Activated CD4-positive, alpha-beta T cell treated with anti-CD3 and anti-CD28 coated beads, Interleukin-2, Interleukin-6, amounts not matched to agents 100 ng/mL and 50 ng/mL, durations not matched to agents 16 hours and 8 hours (primary cell): ENCODE results near the gene PLEKHG5.

Experiments
- DNase-seq: peaks from one replicate; pipeline ENCODE4 v3.0.0-alpha.2; 2020

Gene PLEKHG5, protein sequence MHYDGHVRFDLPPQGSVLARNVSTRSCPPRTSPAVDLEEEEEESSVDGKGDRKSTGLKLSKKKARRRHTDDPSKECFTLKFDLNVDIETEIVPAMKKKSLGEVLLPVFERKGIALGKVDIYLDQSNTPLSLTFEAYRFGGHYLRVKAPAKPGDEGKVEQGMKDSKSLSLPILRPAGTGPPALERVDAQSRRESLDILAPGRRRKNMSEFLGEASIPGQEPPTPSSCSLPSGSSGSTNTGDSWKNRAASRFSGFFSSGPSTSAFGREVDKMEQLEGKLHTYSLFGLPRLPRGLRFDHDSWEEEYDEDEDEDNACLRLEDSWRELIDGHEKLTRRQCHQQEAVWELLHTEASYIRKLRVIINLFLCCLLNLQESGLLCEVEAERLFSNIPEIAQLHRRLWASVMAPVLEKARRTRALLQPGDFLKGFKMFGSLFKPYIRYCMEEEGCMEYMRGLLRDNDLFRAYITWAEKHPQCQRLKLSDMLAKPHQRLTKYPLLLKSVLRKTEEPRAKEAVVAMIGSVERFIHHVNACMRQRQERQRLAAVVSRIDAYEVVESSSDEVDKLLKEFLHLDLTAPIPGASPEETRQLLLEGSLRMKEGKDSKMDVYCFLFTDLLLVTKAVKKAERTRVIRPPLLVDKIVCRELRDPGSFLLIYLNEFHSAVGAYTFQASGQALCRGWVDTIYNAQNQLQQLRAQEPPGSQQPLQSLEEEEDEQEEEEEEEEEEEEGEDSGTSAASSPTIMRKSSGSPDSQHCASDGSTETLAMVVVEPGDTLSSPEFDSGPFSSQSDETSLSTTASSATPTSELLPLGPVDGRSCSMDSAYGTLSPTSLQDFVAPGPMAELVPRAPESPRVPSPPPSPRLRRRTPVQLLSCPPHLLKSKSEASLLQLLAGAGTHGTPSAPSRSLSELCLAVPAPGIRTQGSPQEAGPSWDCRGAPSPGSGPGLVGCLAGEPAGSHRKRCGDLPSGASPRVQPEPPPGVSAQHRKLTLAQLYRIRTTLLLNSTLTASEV

DNA sequence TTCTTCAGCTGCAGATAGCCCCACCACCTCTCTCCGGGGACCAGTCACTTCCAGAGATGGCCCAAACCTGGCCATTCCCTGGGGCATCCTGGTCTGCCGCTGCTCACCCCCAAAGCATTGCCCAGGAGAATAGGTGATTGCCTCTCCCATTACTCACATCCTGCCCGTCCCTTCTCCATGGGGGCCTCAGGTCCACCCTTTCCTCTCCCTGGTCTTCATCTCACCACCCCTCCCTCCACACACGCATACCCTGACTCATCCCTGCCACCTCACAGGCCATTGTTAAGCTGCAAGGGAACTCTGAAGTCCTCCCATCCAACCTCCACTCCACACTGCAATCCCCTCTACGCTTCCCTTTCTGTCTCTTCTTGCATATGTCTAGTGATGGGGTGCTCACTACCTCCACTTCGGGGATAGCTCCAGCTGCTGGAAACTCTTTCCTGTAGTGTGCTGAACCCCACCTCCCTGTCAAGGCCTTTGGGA, at the start of gene PLEKHG5:
TSS of gene PLEKHG5 (minus strand) at position 188 of the 483 bp plus-strand sequence. CDS start 14,096 bp downstream, outside the sequence.
- peak; percentile 15 for DNase-seq

DNA sequence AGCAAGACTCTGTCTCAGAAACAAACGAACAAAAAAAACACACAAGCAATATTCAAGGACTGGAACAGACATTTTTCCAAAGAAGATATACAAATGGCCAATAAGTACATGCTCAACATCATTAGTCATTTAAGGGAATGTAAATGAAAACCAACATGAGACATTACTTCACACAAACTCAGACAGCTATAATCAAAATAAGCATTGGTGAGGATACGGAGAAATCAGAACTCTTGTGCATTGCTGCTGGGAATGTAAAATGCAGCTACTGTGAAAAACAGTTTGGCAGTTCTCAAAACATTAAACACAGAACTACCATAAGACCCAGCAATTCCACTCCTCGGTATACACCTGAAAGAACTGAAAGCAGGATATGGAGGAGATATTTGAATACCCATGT, 47.5 kb upstream of the PLEKHG5 start:
- no peak for DNase-seq

DNA sequence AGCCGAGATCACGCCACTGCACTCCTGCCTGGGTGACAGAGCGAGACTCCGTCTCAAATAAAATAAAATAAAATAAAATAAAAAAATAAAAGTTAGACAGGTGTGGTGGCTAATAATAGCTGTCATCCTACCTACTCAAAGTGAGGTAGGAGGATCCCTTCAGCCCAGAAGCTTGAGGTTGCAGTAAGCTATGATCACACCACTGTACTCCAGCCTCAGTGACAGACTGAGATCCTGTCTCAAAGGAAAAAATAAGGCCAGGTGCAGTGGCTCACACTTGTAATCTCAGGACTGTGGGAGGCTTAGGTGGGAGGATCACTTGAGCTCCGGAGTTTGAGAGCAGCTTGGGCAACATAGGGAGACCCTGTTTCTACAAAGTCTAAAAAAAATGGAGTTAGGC, 44.8 kb upstream of the PLEKHG5 start:
- no peak for DNase-seq

DNA sequence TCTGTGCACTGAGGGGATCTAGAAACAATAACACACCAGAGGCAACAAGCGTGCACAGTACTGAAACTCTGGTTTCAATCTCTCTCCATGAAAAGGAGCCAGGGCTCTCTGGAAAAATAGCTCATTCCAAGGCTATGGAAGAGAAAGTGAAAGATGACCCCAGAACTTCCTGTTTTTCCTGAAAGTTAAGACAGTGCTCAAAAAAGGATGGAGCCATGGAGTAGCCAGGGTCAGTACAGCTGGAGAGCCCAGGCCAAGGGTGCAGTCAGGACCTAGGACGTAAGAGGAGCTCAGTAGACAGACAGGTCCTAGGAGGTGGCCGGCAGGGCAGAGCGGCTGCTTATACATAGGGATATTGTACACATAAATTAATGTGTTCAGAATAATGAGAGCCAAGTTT, 43.7 kb upstream of the PLEKHG5 start:
- no peak for DNase-seq

DNA sequence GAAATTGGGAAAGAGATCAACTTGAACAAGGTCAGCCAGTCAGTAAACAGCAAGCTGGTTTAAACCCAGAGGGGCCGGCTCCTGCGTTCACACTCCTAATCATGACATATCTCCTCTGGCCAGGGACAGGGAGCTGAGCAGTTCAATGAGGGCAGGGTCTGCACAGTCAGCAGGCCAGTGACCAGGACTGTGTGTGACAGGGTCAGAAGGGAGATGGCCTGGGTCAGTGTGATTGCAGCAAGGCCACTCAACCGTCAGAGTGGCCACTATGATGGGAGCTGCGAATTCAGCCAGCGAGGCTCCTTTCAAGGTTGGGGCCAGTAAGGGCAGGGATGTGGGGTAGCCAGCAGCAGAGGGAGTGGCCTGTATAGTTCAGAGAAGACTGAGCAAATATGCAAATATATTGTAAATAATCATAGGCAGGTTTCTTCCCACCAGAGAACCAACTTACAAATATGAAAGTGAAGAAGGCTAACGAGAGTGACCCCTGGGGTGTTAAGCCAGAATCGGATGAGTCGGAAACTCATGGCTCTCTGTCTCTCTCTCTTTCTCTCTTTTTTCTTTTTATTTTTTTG, 42.9 kb upstream of the PLEKHG5 start:
- DNase-seq: no peak

DNA sequence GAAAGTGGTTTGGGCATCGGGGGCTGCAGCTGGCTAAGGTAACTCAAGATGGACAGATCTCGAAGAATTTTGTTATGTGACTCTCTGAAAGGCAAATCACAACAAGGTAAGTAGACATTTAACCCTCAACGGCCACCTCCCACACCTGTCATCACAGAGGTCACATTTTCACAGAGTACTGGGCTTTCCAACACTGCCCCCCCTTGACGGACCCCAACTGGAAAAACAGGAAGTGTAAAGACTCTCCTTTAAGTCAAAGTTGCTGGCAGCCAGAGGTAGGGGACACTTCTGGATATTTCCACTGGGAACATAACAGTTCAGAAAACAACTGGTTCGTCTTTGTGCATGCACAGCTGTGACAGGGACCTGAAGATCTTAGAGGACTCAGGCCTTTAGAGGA, 40.5 kb upstream of the PLEKHG5 start:
- DNase-seq: no peak

DNA sequence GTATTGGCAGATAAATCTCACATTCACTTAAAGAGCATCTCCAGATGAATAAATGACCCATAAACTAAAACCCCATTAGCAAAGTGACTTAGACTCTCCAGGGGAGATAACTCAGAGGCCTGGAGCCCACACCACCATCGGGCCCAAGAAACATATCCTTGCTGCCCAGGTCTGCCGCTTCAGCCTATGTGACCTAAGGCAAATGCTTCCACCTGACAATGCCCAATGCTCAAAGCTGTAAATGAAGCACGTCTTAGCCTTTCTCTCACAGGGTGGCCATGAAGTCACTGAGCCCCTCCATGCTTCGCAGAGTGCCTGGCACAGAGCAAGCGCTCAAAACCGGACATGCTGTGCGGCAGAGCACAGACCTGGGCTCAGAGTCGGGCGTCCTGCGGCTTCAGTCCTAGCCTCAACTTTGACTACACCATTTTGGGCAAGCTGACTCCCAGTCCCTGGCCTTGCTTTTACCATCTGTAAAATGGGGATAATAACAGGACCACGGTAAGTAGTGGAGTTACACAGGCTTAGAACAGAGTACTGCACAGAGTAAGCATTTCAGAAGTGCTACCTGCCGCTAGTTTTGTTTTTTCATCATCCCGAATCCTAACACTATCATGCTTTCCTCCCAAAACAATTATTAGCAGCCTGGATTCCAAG, 39.2 kb upstream of the PLEKHG5 start:
- no peak for DNase-seq

DNA sequence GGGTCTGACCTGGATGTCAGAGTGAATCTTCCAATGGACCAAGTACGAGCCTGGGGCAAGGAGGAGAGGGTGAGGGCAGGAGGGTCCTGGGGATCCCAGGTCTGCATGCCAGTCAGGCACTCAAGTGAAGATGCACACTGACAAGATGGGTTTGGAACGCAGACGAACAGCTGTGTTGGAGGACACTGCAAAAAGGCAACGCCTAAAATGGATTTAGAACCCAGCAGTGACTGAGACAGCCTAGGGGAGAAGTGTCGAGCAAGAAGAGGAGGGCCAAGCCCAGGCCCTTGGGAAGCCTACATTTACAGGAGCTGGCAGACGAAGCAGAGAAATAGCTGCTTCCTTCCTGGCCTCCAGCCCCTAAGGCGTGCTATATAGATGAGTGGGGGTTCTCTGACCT, 37.0 kb upstream of the PLEKHG5 start:
- no peak for DNase-seq

DNA sequence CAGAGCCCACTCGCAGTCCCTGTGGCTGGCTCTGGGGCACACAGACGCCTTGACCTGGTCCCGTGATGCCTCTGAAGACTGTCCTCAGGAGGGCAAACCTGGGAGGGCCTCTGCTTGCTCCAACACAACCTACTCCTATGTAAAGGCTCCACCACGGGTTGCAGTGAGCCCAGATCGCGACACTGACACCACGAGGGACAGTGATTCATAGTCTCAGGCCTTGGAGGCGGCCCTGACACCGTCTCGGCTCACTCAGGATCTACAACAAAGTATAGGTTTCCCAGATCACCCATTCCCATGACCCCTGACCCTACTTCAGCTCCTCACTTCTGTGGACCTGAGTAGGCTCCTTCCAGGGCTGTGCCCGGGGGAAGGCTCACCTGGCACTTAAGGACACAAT, 34.8 kb upstream of the PLEKHG5 start:
- DNase-seq: no peak

DNA sequence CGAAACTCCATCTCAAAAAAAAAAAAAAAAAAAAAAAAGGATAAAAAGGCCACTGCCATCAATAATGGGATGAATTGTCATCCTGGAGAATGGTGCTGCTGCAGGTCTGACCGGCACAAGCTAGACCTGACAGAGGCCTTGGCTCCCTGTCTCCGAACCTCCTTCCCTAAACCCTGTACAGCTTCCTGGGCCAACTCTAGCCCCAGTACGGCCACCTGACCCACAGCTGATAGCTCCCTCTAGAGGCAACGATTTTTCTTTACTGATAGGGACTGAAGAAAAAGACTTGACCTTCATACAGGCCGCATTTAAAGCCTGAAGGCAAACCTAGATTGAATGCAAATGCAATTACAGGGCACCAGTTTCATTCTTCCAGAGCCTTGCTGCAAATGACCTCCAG, 32.1 kb upstream of the PLEKHG5 start:
- DNase-seq: no peak

DNA sequence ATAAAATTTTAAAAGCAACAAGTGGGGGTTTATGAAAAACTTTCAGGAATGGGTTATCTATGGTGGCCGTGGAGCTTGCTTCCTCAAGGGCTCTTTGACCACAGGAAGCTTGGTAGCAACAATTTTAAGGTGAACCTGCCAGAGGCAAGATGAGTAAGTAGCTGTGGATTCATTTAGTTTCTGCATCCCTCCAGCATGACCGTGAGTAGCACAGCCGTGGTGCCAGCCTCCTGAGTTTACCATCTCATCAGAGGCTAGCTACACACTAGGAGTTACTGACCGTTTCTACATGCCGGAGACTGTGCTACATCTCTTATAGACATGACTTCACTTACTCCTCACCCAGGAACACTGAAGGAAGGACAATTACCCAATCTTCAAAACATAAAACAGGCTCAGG, 30.1 kb upstream of the PLEKHG5 start:
- no peak for DNase-seq

DNA sequence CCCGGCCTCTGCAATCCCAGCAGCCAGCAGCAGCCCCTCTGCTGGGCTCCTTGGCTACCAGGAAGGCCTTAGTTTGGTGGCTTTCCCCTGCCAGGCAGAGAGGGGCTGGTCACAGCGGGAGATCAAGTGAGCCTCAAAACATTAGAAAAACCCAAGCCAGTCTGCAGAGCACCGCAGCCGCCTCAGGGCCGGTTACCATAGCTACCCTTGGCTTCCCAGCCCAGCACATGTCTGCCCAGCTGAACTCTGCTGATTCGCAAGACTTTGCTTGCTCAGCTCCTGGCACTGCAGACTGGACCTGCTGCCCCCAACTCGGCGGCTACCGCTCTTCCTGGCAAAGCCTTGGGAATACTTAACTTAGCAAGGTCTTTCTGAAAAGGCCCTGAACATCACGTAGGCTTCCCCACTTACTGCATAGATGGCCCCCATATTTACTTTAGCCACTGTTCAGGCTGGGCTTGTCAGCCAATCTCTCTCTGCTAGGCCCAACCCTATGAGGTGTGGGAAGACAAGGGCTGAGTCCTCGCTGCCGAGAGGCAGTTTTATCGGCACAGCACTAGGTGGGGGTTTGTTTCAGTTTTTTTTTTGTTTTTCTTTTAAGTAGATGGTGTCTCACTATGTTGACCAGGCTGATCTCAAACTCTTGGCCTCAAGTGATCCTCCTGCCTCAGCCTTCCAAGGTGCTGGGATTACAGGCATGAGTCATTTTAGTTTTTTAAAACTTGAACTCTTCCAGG, 28.6 kb upstream of the PLEKHG5 start:
- DNase-seq: no peak

DNA sequence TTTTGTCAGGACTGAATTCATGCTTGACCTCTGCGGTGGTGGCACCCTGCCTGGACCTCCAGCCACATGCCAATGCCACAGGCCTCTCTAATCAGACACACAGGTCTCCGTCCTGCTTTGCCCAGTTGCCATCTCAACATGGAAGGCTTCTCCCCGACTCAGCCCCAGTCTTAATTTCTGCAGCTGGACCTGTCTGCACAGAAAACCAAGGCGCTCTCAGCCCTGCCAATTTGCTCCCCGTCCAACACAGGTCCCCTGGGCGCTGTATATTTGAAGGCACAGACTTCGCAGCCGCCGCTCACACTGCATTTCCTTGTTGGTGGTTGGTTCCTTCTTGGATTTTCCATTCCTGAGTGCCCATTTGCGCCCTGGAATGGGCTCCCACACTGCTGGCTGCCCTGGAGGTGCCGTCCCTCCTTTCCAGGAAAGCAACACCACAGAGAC, 28.0 kb upstream of the PLEKHG5 start:
- no peak for DNase-seq

DNA sequence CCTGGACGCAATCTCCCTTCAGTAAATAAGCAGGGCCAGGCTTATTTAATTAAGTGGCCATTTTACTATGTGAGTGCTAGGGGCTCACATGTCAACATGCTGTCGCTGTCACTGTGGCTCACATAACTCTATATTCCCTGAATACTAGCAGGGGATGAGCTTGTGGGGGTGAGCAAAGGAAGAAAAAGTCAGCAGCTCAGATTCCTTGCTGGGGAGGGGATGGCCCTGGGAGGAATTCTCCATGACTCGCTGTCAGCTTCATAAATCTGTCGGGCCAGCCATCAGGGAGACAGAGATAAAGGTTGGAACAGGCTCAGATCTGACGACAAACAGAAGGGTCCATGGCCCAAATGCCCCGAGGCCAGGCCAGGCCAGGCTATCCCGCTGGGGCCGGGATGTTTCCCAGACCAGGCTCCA, 26.0 kb upstream of the PLEKHG5 start:
- DNase-seq: no peak

DNA sequence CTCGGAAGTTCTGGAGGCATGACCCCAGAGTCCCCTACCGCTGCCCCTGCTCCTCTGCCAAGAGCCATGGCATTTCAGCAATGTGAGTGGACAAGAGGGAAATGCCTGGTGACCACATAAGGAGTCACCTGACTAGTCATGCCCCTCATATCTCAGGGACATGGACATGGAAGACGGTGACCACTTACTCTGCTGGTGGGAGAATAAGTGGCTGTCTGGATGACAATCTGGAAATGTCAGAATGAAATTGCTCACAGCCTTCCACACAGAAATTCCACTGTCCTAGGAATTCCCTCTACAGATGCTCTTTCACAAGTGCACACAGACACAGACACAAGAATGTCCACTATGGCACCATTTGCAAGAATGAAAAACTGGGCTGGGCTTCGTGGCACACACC, 24.3 kb upstream of the PLEKHG5 start:
- DNase-seq: no peak

DNA sequence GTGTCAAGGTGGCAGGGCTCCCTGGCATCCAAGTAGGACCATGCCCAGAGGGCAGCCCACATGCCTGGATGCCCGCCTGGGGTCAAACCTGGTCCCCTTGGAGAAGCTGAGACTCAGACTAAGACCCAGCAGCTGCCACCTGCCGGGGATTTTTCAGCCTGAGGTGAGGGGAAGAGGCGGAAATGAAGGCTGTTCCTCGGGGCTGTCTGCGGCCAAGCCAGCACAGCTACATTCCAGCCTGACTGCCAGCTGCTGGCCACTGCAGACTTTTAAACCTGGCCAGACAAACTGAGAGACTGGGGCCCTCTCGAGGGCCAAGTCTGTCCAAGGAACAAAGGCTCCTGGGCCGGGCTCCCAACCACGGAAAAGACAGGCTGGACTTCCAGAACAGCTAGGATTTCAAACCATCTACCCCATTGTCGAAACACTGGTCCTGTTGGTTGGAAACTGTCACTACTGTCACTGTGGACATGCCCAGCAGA, 21.9 kb upstream of the PLEKHG5 start:
- DNase-seq: no peak

DNA sequence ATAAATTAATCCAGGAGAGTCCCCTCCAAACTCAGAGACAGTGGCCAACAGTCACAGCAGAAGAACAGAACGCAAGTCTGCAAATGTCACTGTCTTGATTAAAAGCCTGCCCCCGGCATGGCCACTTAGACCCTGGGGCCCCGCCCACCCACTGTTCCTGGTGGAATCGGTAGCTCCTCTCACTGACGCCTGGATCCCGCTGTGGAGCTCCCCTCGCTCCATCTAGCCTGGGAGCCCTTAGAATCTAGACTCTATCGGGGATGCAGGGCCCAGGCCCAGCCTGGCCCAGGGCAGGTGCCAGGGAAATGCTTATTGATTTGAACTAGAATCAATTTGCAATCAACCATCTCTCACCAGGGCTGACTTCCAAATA, 21.4 kb upstream of the PLEKHG5 start:
- DNase-seq: no peak

DNA sequence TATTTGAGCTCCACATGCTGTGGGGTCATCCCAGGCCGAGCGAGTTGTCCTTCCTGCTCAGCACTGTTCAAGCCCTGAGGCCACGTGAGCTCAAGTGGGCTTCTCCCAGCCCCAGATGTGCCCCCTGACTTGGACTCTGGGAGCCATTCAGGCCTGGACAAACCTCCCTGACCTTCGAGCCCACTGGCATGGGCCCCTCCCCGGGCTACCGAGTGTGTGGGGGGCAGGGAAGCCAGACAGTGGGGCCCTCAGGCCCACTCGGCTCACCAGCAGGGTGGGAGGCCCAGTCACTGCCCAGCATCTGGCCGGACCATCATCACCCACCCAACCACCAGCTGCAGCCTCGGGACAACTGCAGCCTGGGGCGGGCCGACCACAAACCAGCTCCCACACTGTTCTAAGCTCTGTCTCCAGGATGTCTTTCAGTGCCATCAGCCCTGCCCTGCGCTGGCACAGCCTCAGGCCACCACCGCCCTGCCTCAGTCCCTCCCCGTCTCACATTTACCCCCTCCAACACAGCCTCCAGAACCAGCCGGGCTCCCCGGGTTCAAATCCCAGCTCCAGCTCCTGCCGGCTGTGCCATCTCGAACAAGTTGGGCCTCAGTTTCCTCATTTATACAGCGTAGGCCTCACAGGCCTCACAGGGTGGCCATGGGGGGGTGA, 20.9 kb upstream of the PLEKHG5 start:
- DNase-seq: no peak

DNA sequence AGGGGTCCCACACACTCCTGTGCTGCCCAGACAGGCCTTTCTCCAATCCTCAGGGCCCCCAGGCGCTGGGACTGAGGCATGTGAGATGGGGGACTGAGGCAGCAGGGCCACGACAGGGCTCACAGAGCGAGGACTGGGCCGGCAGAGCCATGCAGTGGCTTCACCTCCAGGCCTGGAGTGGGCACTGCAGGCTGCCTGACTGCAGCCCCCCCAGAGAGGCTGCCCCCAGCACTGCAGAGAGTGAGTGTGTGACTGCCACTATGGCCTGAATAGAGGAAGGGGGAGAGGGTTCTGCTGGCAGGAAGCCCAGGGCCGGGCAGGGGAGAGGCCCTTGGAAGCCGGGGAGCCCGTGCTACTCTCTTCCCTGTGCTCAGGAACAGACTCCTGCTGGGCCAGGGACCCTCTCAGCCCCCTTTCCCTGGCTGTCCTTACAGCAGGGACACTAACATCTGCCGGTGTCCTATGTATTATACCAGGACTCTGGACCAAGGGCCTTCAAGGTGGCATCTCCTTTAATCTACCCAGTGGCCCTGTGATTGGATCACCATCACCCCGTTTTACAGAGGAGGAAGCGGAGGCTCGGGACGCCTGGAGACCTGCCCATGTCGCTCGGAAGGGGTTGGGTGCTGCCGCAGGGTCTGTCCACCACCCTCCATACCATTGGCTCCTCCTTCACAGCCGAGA, 20.2 kb upstream of the PLEKHG5 start:
- DNase-seq: no peak

DNA sequence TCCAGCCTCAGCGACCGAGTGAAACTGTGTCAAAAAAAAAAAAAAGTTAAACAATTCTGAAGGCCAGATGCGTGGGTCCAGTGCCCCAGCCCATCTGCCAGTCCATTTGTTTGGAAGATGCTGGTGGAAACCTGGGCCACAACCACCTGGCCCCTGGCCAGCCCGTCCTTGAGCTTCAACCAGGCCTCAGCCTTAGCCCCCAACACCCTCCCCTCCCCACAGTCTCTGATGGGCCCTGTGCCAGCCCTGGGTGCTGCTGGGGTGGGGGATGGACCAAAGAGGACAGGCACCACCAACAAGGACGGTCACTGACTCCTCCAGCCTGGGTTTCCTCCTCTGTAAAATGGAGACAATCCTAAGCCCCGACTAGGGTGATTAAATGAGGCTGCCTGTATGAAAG, 19.6 kb upstream of the PLEKHG5 start:
- DNase-seq: no peak

DNA sequence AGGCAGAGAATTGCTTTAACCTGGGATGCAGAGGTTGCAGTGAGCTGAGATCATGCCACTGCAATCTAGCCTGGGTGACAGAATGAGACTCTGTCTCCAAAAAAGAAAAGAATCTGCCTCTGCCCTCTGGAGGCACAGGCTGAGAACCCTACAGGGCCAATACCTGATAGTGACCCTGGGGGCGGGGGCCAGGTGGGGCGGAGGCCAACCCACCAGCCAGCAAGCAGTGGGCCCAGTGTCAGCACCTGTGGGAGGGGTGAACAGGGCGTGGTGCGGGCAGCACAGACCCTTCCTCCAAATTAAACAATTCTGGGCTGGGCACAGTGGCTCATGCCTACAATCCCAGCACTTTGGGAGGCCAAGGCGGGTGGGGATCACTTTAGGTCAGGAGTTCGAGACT, 19.0 kb upstream of the PLEKHG5 start:
- DNase-seq: no peak
